Fibroblast of skin of scalp (primary cell): Measurements from ENCODE around the gene SLC36A1.
"Not testable (repeated sequence)": the region's sequence is repeated elsewhere in the genome, so short reads cannot be mapped to it uniquely, and the experiment has no call there.

Source experiments
- DNase-seq: peaks from one replicate; pipeline ENCODE4 v3.0.0-alpha.2; 2013

Gene SLC36A1

DNA sequence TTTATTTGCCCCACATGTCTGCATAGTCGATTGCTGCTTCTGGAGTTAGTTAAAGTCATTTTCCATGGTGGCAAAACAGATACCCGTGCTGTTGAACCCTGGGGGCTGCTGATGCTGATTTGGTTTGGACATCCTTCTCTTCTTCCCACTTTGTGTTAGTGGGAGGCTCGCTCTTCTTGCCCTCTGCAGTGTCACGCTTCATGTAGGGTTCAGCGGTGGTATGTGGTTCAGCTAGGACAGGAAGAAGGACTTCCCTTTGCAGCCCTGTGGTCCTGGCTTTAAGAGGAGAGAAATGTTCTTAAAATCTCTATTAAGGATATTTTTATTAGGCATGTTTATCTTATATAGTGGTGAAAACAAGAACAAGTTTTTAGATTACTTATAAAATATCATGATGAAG, 36.2 kb downstream of the SLC36A1 start:
- DNase-seq, result no peak

DNA sequence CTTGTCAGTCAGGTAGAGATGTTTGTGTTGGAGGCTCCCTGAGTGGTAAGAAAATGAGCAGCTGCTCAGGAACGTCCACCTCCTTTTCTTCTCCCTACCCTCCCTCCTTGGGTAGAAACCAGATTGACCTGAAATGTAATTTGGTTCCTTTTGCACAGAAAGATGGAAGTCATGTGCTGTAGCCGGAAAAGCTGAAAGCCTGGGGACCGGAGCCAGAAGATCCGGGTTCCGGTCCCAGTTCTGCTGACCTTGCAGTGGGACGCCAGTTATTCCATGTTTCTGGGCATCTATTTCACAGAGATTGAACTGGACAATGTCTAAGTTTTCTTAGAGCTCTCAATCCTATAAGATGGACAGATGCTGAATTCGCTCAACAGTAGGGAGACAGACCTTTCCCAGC, 40.1 kb downstream of the SLC36A1 start:
- DNase-seq, result no peak

DNA sequence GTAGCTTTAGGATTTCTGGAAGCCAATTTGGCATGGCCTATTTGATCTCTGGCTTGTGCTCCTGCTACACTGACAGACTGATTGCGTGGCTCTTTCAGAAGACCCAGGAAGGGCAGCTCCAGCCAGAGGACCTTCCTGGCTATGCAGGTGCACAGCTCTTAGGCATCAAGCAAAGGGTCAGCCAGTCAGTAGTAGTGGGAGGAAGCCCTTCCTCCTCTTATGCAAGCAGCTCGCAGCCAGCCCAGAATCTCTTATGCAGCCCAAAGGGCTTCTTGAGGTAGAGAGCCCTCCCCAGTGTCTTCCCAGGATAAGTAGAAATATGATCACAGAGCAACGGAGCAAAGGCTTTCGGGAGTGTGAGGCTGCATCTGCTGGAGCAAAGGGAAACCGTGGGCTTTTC, 43.2 kb downstream of the SLC36A1 start:
- no peak for DNase-seq

DNA sequence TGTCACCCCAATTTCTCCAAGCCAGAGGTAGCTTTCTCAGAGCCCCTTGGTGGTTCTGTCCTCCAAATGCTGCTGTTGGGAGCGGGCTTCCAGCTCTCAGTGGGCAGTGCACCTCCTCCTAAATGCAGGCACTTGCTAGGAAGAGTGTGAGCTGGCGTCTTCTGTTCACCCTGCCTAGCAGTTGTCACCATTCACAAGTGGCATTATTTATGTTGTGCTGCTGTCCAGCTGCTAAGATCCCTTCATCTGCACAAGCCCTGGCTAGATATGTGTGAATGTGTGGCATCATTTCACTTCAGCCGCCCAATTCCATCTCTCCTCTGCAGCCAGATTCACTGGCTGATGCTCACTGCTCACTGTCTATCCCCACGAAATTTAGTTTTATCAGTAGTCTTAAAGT, 43.7 kb downstream of the SLC36A1 start:
- no peak for DNase-seq

DNA sequence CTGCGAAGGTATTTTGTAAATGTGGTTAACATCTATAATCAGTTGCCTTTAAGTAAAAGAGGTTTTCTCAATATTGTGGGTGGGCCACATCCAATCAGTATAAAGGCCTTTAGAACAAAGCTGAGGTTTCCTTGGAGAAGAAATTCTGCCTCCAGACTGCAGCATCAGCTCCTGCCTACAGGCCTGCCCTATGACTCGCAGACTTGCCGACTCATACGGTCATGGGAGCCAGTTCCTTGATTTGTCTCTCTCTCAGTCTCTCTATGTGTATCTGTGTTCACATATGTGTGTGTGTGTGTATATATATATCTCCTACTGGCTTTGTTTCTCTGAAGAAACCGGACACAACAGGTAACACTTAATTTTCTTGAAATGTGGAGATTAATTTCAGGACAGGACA, 45.3 kb downstream of the SLC36A1 start:
- peak; percentile 60 for DNase-seq

DNA sequence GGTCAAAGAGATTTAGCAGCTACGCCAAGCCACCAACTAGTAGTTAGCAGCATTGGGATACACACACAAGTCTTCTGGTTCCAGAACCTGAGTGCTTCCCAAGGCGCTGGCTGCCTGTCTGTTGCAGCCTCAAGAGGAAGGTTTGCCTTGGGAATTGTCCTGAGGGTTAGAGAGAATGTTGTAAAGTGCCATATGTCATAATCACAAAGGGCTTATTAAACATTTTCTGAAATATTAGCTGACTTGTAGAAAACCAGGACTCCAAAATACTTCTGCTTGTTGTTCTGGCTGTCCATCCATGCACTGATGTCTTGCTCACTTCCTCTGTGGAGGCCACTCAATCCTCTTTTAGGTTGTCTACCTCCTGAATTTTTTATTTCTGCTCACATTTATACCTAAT, 46.3 kb downstream of the SLC36A1 start:
- DNase-seq, result no peak

DNA sequence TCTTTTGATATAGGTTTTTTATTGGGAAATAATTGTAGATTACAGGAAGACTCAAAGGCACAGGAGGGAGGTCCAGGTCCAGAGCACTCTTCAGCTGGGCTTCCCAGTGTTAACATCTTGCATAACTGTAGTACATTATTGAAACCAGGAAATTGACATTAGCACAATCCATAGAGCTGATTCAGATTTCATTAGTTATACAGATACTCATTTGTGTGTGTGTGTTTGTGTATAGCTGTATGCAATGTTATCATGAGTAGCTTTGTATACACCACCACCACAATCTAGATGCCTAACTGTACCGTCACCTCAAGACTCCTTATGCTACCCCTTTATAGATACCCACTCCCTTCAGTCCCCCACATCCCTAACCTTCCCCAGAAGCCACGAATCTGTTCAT, 47.9 kb downstream of the SLC36A1 start:
- no peak for DNase-seq

DNA sequence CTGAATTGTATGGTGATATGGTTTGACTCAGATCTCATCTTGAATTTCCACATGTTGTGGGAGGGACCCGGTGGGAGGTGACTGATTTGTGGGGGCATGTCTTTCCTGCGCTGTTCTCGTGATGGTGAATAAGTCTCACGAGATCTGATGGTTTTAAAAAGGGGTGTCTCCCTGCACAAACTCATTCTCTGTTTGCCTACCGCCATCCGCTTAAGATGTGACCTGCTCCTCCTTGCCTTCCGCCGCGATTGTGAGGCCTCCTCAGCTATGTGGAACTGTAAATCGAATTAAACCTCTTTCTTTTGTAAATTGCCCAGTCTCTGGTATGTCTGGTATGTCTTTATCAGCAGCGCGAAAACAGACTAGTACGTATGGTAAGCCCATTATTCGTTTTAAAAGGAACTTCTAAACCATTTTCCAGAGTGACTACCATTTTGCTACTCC, 48.7 kb downstream of the SLC36A1 start:
- no peak for DNase-seq

DNA sequence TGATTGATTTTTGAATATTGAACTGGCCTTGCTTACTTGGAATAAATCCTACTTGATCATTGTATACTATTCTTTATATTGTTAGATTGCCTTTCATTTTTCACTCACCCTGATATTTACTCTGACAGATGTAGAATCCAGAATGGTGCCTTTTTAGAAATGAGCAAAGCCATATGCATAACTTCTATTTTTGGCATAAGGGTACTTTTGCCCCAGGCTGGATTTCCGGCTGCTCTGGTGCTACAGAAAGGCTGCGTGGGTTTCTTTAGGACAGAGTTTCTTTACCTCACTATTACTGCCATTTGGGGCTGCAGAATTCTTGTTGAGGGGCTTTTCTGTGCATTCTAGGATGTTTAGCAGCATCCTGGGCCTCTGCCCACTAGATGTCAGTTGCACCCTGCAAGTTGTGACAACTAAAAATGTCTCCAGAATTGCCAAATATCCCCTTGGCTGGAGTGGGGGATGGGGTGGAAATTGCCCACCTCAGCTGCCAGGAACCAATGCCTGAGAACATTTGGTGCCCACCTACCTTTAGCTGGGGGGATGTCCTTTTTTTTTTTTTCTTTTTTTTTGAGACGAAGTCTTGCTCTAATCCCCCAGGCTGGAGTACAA, 50.1 kb downstream of the SLC36A1 start:
- DNase-seq, result no peak

DNA sequence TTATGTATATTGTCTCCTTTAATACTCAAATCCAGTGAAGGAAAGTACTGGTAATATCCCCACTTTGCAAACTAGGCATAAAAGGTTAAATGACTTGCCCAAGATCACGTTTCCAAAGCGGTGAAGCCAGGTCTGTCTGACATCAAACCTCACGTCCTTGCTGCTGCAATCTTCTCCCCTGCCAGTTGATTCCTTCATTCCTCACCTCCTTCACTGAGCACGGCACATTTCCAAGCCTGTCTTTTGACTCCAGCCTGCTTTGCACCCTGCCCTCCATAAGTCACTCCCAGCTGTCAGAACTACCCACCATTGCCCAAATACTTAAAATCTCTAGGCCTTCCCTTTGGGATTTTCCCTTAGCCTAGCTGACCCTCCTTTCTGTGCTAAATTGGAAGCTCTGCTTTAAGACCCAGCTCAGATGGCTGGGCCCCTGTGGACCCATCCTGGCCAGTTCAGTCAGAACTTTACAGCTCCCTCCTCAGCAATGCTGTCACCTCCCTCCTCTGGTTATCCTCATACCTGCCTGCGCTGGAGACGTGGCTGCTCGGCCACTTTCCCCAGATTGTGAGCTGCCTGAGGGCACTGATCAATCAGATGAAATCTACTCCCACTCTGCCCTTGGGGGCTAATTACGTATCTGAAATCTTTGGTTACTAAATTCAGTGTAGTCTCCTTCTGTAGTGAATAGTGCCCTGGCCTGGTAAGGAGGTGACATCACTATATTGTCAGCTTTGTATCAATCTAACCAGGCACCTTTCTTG, 51.2 kb downstream of the SLC36A1 start:
- DNase-seq, result no peak

DNA sequence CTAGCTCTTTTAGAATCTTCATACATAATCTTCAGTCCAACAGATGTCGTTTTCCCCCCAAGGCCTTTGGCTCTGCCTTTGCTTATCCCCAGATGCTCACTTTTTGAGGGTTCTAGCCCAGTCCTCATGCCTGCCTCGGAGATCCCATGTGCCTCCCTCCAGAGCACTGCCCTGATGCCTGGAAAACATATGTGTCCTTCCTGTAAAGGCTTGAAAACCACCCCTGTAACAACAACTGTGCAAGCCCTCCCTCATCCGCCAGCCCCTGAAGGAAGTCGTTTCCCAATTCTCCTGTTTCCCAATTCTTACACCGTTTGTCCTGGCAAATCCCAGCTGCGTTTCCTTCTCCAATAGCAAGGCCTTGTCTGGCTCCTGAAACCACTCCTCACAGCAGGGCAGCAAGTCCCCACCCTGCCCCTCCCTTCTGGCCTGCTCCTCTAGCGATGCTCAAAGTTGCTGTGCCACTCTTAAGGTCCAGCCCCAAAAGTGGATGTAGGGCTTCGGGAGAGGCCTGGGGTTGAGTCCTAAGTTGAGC, 52.2 kb downstream of the SLC36A1 start:
- no peak for DNase-seq

DNA sequence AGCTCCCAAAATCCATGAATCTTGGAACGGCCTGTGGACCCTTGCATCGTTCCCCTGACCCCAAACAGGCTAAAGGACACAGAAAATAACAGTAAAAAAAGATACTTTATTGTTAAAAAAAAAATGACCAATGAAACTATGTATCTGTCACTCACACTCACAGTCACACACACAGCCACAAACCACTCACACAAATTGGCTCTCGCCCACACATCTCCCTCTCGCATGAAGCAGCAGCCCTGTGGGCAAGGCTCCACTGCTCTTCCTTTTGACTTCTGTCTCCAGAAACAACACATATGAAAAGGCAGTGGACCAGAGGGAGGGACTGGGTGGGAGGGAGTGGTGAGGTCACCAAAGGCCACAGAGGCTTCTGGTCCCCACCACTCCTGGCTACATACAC, 56.6 kb downstream of the SLC36A1 start:
- DNase-seq, result no peak

DNA sequence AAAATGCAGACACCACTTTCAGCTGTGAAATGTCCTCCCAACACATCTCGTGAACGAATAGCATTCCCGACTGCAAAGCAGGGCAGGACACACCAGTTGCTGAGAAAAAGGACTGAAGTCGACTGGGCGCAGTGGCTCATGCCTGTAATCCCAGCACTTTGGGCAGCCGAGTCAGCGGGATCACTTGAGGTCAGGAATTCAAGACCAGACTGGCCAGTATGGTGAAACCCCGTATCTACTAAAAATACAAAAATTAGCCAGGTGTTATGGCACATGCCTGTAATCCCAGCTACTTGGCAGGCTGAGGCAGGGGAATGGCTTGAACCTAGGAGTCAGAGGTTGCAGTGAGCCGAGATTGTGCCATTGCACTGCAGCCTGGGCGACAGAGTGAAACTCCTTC, 60.9 kb downstream of the SLC36A1 start:
- not testable (repeated sequence) for DNase-seq

DNA sequence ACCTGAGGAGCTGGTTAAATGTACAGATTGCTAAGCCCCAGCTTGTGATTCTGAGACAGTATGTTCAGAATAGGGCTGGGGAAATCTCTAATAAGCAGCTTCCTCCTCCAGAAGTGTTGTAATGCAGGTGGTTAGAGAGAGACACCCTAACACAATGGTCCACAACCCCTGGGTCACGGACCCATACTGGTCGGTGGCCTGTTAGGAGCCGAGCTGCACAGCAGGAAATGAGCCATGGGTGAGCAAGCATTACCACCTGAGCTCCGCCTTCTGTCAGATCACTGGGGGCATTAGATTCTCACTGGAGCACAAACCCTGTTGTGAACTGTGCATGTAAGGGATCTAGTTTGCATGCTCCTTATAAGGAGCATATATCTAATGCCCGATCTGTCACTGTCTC, 61.8 kb downstream of the SLC36A1 start:
- no peak for DNase-seq

DNA sequence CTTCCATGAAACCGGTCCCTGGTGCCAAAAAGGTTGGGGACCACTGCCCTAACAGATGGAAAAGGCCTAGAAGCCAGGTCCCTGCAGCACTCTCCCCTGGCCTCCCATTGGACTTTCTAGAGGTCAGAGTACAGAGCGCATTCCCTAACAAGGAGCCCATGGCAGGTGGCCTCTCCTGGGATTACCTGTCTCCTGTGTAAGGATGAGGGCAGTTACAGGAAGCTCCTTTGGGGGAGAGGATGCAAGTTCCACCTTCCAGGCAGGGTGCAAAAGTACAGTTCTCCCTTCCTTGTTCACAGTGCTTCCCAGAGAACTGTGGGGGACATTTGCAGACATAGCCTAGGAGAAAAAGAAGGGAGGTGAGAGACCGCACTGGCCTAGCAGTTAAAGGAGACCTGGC, 62.4 kb downstream of the SLC36A1 start:
- no peak for DNase-seq

DNA sequence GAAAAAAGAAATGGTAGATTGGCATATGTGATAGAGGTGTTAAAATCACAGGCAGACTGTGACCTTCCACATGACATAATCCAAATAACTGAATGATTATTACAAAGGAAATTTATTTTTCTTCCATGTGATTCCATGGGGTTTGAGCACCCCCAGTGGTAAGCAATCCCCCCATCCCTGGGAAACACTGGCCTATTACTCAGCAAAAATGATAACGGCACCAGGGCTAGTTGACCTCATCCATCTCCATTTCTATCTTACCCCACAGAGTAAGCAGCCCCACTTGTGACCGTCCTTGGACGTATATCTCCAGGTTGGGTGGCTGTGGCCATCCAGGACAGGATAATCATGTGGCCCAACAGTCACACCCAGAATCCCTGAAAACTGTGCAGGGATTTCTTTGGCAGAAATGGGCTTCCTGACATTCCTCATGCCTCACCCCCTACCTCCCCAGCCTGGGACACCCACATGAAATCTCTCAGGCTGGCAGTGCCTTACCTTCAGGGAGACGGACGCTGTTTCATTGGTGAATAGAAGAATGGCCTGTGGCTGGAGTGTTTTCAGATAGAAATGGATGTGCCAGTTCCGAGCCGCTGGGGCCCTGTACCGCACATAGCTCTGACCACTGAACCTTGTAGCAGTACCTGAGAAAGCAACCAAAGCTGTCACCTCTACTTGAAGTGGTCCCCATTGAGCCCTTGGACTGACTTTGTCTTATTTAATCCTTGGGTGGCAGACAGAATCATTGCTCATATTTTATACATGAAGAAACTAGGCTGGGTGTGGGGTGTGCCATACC, 69.9 kb downstream of the SLC36A1 start:
- no peak for DNase-seq

DNA sequence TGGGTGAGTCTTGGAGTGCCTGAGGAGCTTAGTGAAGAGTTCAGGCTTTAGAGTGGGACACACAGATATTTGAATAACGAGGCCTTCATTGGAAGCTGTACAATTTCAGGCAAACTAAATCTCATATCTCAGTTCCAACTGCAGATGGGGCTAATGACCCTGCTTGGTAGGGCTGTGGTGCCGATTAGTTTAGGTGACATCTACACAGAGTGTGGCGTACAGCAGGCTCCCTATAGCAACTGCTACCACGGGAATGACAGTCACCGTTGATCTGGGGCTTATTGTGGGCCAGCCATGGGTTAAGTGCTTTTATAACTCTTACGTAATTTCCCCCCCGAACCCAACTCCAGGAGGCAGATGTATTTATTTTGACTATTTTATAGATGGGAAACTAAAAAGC, 72.9 kb downstream of the SLC36A1 start:
- no peak for DNase-seq

DNA sequence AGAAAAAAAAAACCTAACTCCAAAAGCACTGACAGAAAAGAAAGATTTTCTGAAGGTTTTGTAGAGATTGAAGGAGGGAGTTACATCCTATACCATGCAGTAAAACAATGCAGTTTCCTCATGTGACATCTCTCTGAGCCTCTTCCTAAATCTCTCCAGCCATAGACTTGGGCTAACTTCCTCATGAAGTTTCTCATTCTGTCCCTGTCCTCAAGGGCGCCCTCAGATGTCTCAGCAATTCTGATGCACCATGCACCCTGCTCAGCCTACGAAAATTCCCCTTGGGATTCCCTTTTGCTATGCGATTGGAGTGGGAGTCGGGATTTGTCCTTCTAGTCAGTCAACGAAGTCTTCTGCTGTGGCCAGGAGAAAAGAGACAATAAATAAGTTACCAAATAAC, 74.8 kb downstream of the SLC36A1 start:
- no peak for DNase-seq

DNA sequence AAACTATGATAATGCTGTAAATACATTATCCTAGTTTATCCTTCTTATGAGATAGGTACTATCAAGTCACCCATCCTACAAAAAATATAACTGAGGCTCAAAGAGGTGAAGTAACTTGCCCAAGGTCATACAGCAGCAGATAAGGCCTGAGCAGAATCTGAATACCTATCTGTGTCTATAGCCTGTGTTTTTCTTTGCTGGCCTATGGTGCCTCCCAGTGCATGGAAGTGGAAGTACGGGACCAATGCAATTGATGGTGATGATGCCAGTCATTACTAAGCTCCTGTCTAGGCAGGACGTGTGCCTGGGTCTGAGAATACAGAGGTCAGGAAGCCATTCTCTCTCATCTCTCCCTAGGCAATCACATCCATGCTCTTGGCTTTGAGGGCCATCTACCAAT, 75.9 kb downstream of the SLC36A1 start:
- peak; percentile 35 for DNase-seq

DNA sequence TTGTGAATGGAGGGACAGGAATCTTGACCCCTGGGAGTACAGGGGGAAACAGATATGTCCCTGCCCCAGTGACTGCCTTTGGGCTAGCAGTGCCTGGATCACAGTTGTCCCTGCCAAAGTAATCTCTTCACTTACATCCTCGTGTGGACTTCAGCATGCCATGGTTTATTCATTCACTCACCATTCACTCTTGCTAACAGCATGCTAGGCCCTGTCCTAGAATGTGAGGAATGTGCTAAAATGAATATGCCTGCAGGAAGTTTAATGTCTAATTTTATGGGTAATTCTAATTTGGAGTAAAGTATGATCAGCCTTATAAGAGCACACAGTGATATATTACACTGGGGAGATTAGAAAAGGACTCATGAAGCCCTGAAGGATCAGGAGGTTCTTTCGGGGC, 80.8 kb downstream of the SLC36A1 start:
- DNase-seq, result no peak

DNA sequence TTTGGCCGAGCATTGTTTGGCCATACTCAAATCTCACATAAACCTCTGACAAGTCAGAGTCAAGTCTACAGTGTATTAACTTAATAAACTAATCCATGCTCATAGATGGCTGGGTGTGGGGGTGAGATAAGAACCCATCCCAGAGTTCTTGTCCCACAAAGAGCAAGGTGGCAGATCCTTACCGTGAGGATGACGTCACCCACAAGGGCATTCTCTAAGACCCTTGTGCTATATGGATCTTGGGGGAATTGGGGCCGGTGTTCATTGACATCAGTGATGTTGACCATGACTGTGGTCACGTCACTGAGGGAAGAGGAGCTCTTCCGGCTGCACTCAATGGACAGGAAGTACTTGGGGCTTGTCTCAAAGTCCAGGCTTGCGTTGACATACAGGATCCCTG, 81.6 kb downstream of the SLC36A1 start:
- DNase-seq, result no peak

DNA sequence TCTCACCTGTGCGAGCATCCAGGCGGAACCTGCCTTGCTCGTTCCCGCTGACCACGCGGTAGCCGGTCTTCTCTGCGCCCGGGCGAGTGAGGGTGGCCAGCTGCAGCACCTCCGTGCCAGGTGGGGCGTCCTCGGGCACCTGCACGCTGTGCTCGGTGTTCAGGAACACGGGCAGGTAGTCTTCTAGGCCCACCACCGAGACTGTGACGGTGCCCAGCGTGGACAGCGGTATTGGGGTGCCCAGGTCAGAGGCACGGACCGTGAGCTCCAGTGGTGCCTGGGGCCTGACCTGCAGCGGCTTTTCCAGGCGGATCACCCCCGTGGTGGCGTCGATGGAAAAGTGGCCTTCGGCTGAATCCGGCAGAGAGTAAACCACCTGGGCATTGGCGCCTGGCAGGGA, 84.2 kb downstream of the SLC36A1 start:
- DNase-seq, result no peak

DNA sequence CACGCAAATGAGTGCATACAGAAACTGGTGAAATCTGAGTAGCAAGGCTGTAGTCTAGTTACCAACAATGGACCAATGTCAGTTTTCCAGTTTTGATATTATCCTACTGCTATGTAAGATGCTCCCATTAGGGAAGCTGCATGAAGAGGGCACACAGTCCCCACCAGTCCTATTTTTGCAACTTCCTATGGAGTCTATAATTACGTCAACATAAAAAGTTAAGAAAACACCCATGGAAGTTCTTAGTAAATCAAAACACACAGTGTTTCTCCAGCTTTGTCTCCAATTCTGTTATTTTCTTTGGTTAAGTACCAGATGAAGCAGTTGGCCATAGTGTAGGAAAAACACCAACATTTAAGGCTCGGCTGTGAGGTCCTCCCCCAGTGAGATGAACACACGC, 85.0 kb downstream of the SLC36A1 start:
- no peak for DNase-seq

DNA sequence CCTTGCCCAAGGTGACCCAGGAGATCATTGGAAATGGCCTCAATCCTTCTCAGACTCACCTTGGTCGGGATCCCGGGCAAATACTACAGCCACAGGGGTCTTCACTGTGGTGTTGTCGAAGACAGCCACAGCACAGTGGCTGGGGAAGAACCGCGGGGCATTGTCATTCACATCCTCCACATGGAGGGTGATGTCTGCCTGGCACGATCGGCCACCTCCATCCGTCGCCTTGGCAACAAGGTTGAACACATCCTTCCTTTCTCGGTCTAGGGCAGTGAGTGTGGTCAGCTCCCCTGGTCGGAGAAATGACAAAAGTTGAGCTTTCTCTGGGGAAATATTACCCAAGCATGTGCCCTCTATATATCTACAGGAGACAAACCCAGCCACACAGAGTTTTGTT, 86.9 kb downstream of the SLC36A1 start:
- no peak for DNase-seq
